ENCODE measurements around the gene ROCK2. TPM values are rescaled to one million over a fixed set of nuclear protein-coding genes. Genes with fewer than 3 reads are reported as not detected.

Gene ROCK2
- polyA plus RNA-seq, 2 donors: 3.4 to 5.4 TPM

- 82 to 83% methylated on average over 4 of the region's 4 CpGs for WGBS, 2 donors
- H3K4me3 ChIP-seq (ENCODE audit: low read depth in 1 of 2, low read length in 2 of 2): no peak overlapping the region
- no peak overlapping the region for H3K27ac ChIP-seq (ENCODE audit: low read depth in 2 of 2, low read length in 1 of 2)
- H3K9me3 ChIP-seq (ENCODE audit: control insufficient read depth in 2 of 2, insufficient read depth in 1 of 2, low read depth in 1 of 2, low read length in 1 of 2): no peaks in the 10 kb centered on the region
- H3K4me1 ChIP-seq (ENCODE audit: control insufficient read depth in 2 of 2, insufficient read depth in 2 of 2, low read length in 1 of 2): no peaks in the 10 kb centered on the region
- H3K36me3 ChIP-seq (ENCODE audit: control insufficient read depth in 2 of 2, insufficient read depth in 2 of 2, low read length in 1 of 2): no peaks in the 10 kb centered on the region
- no peaks in the 10 kb centered on the region for H3K27me3 ChIP-seq (ENCODE audit: control insufficient read depth in 1 of 2, insufficient read depth in 2 of 2, low read length in 2 of 2)
Measured at GRCh38 chr2:11305338-11305737, 39.1 kb downstream of the ROCK2 start.

- Histone ChIP-seq H3K9me3 (ENCODE audit: control insufficient read depth in 2 of 2, insufficient read depth in 1 of 2, low read depth in 1 of 2, low read length in 1 of 2) (no peaks in the 10 kb centered on the region), H3K4me3 (ENCODE audit: low read depth in 1 of 2, low read length in 2 of 2) (no peak overlapping the region), H3K27me3 (ENCODE audit: control insufficient read depth in 1 of 2, insufficient read depth in 2 of 2, low read length in 2 of 2) (no peaks in the 10 kb centered on the region), H3K36me3 (ENCODE audit: control insufficient read depth in 2 of 2, insufficient read depth in 2 of 2, low read length in 1 of 2) (no peaks in the 10 kb centered on the region), H3K4me1 (ENCODE audit: control insufficient read depth in 2 of 2, insufficient read depth in 2 of 2, low read length in 1 of 2) (no peaks in the 10 kb centered on the region), H3K27ac (ENCODE audit: low read depth in 2 of 2, low read length in 1 of 2) (no peak overlapping the region)
- 95% methylated on average over 5 of the region's 5 CpGs for WGBS, 2 donors
Measured at GRCh38 chr2:11304476-11304875, 40.0 kb downstream of the ROCK2 start.

GRCh38 chr2:11303290-11304013 is 41.0 kb downstream of the ROCK2 start:
- no peaks in the 10 kb centered on the region for H3K27me3 ChIP-seq (ENCODE audit: control insufficient read depth in 1 of 2, insufficient read depth in 2 of 2, low read length in 2 of 2)
- 75 to 77% methylated on average over 5 of the region's 5 CpGs for WGBS, 2 donors
- H3K4me1 ChIP-seq (ENCODE audit: control insufficient read depth in 2 of 2, insufficient read depth in 2 of 2, low read length in 1 of 2): no peaks in the 10 kb centered on the region
- no peak overlapping the region for H3K27ac ChIP-seq (ENCODE audit: low read depth in 2 of 2, low read length in 1 of 2)
- no peaks in the 10 kb centered on the region for H3K36me3 ChIP-seq (ENCODE audit: control insufficient read depth in 2 of 2, insufficient read depth in 2 of 2, low read length in 1 of 2)
- no peaks in the 10 kb centered on the region for H3K9me3 ChIP-seq (ENCODE audit: control insufficient read depth in 2 of 2, insufficient read depth in 1 of 2, low read depth in 1 of 2, low read length in 1 of 2)
- H3K4me3 ChIP-seq (ENCODE audit: low read depth in 1 of 2, low read length in 2 of 2): no peak overlapping the region

GRCh38 chr2:11299439-11299838 is 45.0 kb downstream of the ROCK2 start:
- 88 to 92% methylated on average over 6 of the region's 6 CpGs for WGBS, 2 donors
- H3K27me3 ChIP-seq (ENCODE audit: control insufficient read depth in 1 of 2, insufficient read depth in 2 of 2, low read length in 2 of 2): no peaks in the 10 kb centered on the region
- H3K36me3 ChIP-seq (ENCODE audit: control insufficient read depth in 2 of 2, insufficient read depth in 2 of 2, low read length in 1 of 2): no peaks in the 10 kb centered on the region
- no peak overlapping the region for H3K4me3 ChIP-seq (ENCODE audit: low read depth in 1 of 2, low read length in 2 of 2)
- H3K27ac ChIP-seq (ENCODE audit: low read depth in 2 of 2, low read length in 1 of 2): no peak overlapping the region
- no peaks in the 10 kb centered on the region for H3K4me1 ChIP-seq (ENCODE audit: control insufficient read depth in 2 of 2, insufficient read depth in 2 of 2, low read length in 1 of 2)
- H3K9me3 ChIP-seq (ENCODE audit: control insufficient read depth in 2 of 2, insufficient read depth in 1 of 2, low read depth in 1 of 2, low read length in 1 of 2): no peaks in the 10 kb centered on the region

GRCh38 chr2:11298592-11298991 is 45.8 kb downstream of the ROCK2 start:
- H3K9me3 ChIP-seq (ENCODE audit: control insufficient read depth in 2 of 2, insufficient read depth in 1 of 2, low read depth in 1 of 2, low read length in 1 of 2): no peaks in the 10 kb centered on the region
- no peaks in the 10 kb centered on the region for H3K27me3 ChIP-seq (ENCODE audit: control insufficient read depth in 1 of 2, insufficient read depth in 2 of 2, low read length in 2 of 2)
- H3K27ac ChIP-seq (ENCODE audit: low read depth in 2 of 2, low read length in 1 of 2): no peak overlapping the region
- no peak overlapping the region for H3K4me3 ChIP-seq (ENCODE audit: low read depth in 1 of 2, low read length in 2 of 2)
- no peaks in the 10 kb centered on the region for H3K4me1 ChIP-seq (ENCODE audit: control insufficient read depth in 2 of 2, insufficient read depth in 2 of 2, low read length in 1 of 2)
- 46% methylated on average over 3 of the region's 3 CpGs for whole genome bisulfite sequencing, 2 donors
- H3K36me3 ChIP-seq (ENCODE audit: control insufficient read depth in 2 of 2, insufficient read depth in 2 of 2, low read length in 1 of 2): no peaks in the 10 kb centered on the region

- Histone ChIP-seq H3K4me3 (ENCODE audit: low read depth in 1 of 2, low read length in 2 of 2) (no peak overlapping the region), H3K27ac (ENCODE audit: low read depth in 2 of 2, low read length in 1 of 2) (no peak overlapping the region), H3K27me3 (ENCODE audit: control insufficient read depth in 1 of 2, insufficient read depth in 2 of 2, low read length in 2 of 2) (no peaks in the 10 kb centered on the region), H3K4me1 (ENCODE audit: control insufficient read depth in 2 of 2, insufficient read depth in 2 of 2, low read length in 1 of 2) (no peaks in the 10 kb centered on the region), H3K36me3 (ENCODE audit: control insufficient read depth in 2 of 2, insufficient read depth in 2 of 2, low read length in 1 of 2) (no peaks in the 10 kb centered on the region), H3K9me3 (ENCODE audit: control insufficient read depth in 2 of 2, insufficient read depth in 1 of 2, low read depth in 1 of 2, low read length in 1 of 2) (no peaks in the 10 kb centered on the region)
- WGBS, 2 donors: 80 to 84% methylated on average over 2 of the region's 2 CpGs
Measured at GRCh38 chr2:11296401-11296800, 48.0 kb downstream of the ROCK2 start.

GRCh38 chr2:11292464-11293255 is 51.8 kb downstream of the ROCK2 start:
- 77 to 81% methylated on average over 3 of the region's 3 CpGs for WGBS, 2 donors
- Histone ChIP-seq H3K27ac (ENCODE audit: low read depth in 2 of 2, low read length in 1 of 2) (no peak overlapping the region), H3K4me1 (ENCODE audit: control insufficient read depth in 2 of 2, insufficient read depth in 2 of 2, low read length in 1 of 2) (no peaks in the 10 kb centered on the region), H3K27me3 (ENCODE audit: control insufficient read depth in 1 of 2, insufficient read depth in 2 of 2, low read length in 2 of 2) (no peaks in the 10 kb centered on the region), H3K36me3 (ENCODE audit: control insufficient read depth in 2 of 2, insufficient read depth in 2 of 2, low read length in 1 of 2) (no peaks in the 10 kb centered on the region), H3K9me3 (ENCODE audit: control insufficient read depth in 2 of 2, insufficient read depth in 1 of 2, low read depth in 1 of 2, low read length in 1 of 2) (no peaks in the 10 kb centered on the region), H3K4me3 (ENCODE audit: low read depth in 1 of 2, low read length in 2 of 2) (no peak overlapping the region)

GRCh38 chr2:11290713-11291112 is 53.7 kb downstream of the ROCK2 start:
- Histone ChIP-seq H3K27me3 (ENCODE audit: control insufficient read depth in 1 of 2, insufficient read depth in 2 of 2, low read length in 2 of 2) (no peaks in the 10 kb centered on the region), H3K9me3 (ENCODE audit: control insufficient read depth in 2 of 2, insufficient read depth in 1 of 2, low read depth in 1 of 2, low read length in 1 of 2) (no peaks in the 10 kb centered on the region), H3K36me3 (ENCODE audit: control insufficient read depth in 2 of 2, insufficient read depth in 2 of 2, low read length in 1 of 2) (no peaks in the 10 kb centered on the region), H3K27ac (ENCODE audit: low read depth in 2 of 2, low read length in 1 of 2) (no peak overlapping the region), H3K4me3 (ENCODE audit: low read depth in 1 of 2, low read length in 2 of 2) (no peak overlapping the region), H3K4me1 (ENCODE audit: control insufficient read depth in 2 of 2, insufficient read depth in 2 of 2, low read length in 1 of 2) (no peaks in the 10 kb centered on the region)
- 90 to 93% methylated on average over 4 of the region's 4 CpGs for WGBS, 2 donors

GRCh38 chr2:11290211-11290610 is 54.2 kb downstream of the ROCK2 start:
- WGBS, 2 donors: 74 to 76% methylated on average over 3 of the region's 3 CpGs
- H3K9me3 ChIP-seq (ENCODE audit: control insufficient read depth in 2 of 2, insufficient read depth in 1 of 2, low read depth in 1 of 2, low read length in 1 of 2): no peaks in the 10 kb centered on the region

GRCh38 chr2:11288431-11288830 is 56.0 kb downstream of the ROCK2 start:
- H3K27ac ChIP-seq (ENCODE audit: low read depth in 2 of 2, low read length in 1 of 2): no peak overlapping the region
- H3K9me3 ChIP-seq (ENCODE audit: control insufficient read depth in 2 of 2, insufficient read depth in 1 of 2, low read depth in 1 of 2, low read length in 1 of 2): no peaks in the 10 kb centered on the region
- H3K27me3 ChIP-seq (ENCODE audit: control insufficient read depth in 1 of 2, insufficient read depth in 2 of 2, low read length in 2 of 2): no peaks in the 10 kb centered on the region
- WGBS, 2 donors: 79 to 81% methylated on average over 3 of the region's 3 CpGs
- H3K4me3 ChIP-seq (ENCODE audit: low read depth in 1 of 2, low read length in 2 of 2): no peak overlapping the region
- H3K36me3 ChIP-seq (ENCODE audit: control insufficient read depth in 2 of 2, insufficient read depth in 2 of 2, low read length in 1 of 2): no peaks in the 10 kb centered on the region
- H3K4me1 ChIP-seq (ENCODE audit: control insufficient read depth in 2 of 2, insufficient read depth in 2 of 2, low read length in 1 of 2): no peaks in the 10 kb centered on the region

More at GRCh38 chr2:11290211-11290610, 54.2 kb downstream of the ROCK2 start:
- H3K4me3 ChIP-seq (ENCODE audit: low read depth in 1 of 2, low read length in 2 of 2): no peak overlapping the region
- H3K4me1 ChIP-seq (ENCODE audit: control insufficient read depth in 2 of 2, insufficient read depth in 2 of 2, low read length in 1 of 2): no peaks in the 10 kb centered on the region
- H3K27me3 ChIP-seq (ENCODE audit: control insufficient read depth in 1 of 2, insufficient read depth in 2 of 2, low read length in 2 of 2): no peaks in the 10 kb centered on the region
- no peak overlapping the region for H3K27ac ChIP-seq (ENCODE audit: low read depth in 2 of 2, low read length in 1 of 2)
- no peaks in the 10 kb centered on the region for H3K36me3 ChIP-seq (ENCODE audit: control insufficient read depth in 2 of 2, insufficient read depth in 2 of 2, low read length in 1 of 2)
